Mesendoderm (in vitro differentiated cells): ENCODE measurements around the gene SLC39A3.

Source experiments
- DNase-seq: peaks from one replicate; pipeline ENCODE4 v3.0.0; 2013
- H2AK5ac ChIP-seq: 2 replicates; pipeline ENCODE4 v1.6.1; 2013; ENCODE audit warnings: low read length, inconsistent platforms
- H2BK120ac ChIP-seq: 2 replicates; pipeline ENCODE4 v1.6.1; 2013; ENCODE audit warnings: low read depth, mild to moderate bottlenecking, low read length, moderate library complexity, mixed read lengths
- H2BK15ac ChIP-seq: replicated peaks from 2 replicates; pipeline ENCODE4 v1.6.1; 2013; ENCODE audit warnings: low read depth, mild to moderate bottlenecking, moderate library complexity
- H2BK5ac ChIP-seq: 2 replicates; pipeline ENCODE4 v1.6.1; 2013; ENCODE audit warnings: low read length, inconsistent platforms
- H3K18ac ChIP-seq: 2 replicates; pipeline ENCODE4 v1.6.1; 2013; ENCODE audit warnings: mild to moderate bottlenecking, low read length, mixed read lengths
- H3K23ac ChIP-seq: one replicate; pipeline ENCODE4 v1.6.1; 2013; ENCODE audit warnings: low read length
- H3K27ac ChIP-seq: 2 replicates; pipeline ENCODE4 v1.5.1; 2013; ENCODE audit warnings: low read depth, mild to moderate bottlenecking, inconsistent platforms, low read length, moderate library complexity
- H3K27me3 ChIP-seq: 2 replicates; pipeline ENCODE4 v1.6.1; 2013; ENCODE audit warnings: low read length, control low read depth, mild to moderate bottlenecking, inconsistent platforms; ENCODE audit not compliant: insufficient read depth, poor library complexity
- H3K36me3 ChIP-seq: 2 replicates; pipeline ENCODE4 v1.6.1; 2013; ENCODE audit warnings: low read length, inconsistent platforms; ENCODE audit not compliant: control insufficient read depth, insufficient read depth
- H3K4ac ChIP-seq: one replicate; pipeline ENCODE4 v1.6.1; 2013; ENCODE audit warnings: low read depth, mild to moderate bottlenecking, low read length, moderate library complexity
- H3K4me1 ChIP-seq: 2 replicates; pipeline ENCODE4 v1.6.1; 2013; ENCODE audit warnings: low read depth, low read length, inconsistent platforms; ENCODE audit not compliant: control insufficient read depth
- H3K4me2 ChIP-seq: 2 replicates; pipeline ENCODE4 v1.6.1; 2013; ENCODE audit warnings: low read length
- H3K4me3 ChIP-seq: 2 replicates; pipeline ENCODE4 v1.5.1; 2013; ENCODE audit warnings: mild to moderate bottlenecking, low read length
- H3K56ac ChIP-seq: one replicate; pipeline ENCODE4 v1.6.1; 2013; ENCODE audit warnings: low read length
- H3K79me1 ChIP-seq: 2 replicates; pipeline ENCODE4 v1.6.1; 2013; ENCODE audit warnings: low read length, inconsistent platforms
- H3K79me2 ChIP-seq: 2 replicates; pipeline ENCODE4 v1.6.1; 2013; ENCODE audit warnings: mild to moderate bottlenecking, low read length; ENCODE audit not compliant: control insufficient read depth, insufficient read depth
- H3K9ac ChIP-seq: 2 replicates; pipeline ENCODE4 v1.6.1; 2013; ENCODE audit warnings: low read length, inconsistent platforms
- H4K5ac ChIP-seq: one replicate; pipeline ENCODE4 v1.6.1; 2013; ENCODE audit warnings: low read length
- H4K8ac ChIP-seq: one replicate; pipeline ENCODE4 v1.6.1; 2013; ENCODE audit warnings: low read depth, mild to moderate bottlenecking, control low read depth, low read length, moderate library complexity
- WGBS: extraction: QIAGEN DNeasy Blood & Tissue Kit; methylation state at CpG from one replicate; pipeline ENCODE4 v1.1.7; 2013; ENCODE audit warnings: low lambda C conversion rate, missing lambda C conversion rate; ENCODE audit not compliant: insufficient coverage; ENCODE audit errors: extremely low coverage; 5-methylcytosine and 5-hydroxymethylcytosine counted together

The SLC39A3 gene

DNA sequence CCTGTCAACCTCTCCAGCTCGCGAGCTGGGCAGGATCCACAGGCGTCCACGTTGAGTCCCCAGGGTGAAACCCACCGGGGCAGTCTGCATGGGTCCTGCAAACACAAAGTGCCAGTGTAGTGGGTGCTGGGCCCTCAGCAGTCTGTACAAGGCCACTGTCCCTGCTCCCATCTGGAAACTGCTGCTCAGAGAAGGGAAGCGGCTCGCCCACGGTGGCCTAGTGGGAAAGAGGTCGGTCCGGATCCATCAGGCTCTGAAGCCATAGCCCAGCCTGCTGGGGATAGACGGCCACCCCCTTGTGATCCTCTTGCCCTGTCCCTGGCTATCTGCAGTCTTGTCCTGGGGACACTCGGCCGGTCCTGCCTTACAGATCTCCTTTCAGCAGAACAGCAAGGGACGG is 16.1 kb downstream of the SLC39A3 start:
- Histone ChIP-seq H3K4me2 (no peak overlapping the region), H4K8ac (no peak overlapping the region), H3K18ac (no peak overlapping the region), H3K27me3 (peaks cover 2% of the 10 kb centered on the region), H3K36me3 (no peaks in the 10 kb centered on the region), H2BK120ac (no peak overlapping the region), H2AK5ac (no peak overlapping the region), H4K5ac (no peak overlapping the region), H2BK5ac (no peak overlapping the region), H3K27ac (no peak overlapping the region), H3K4me3 (no peak overlapping the region), H3K23ac (no peak overlapping the region), H3K79me2 (no peaks in the 10 kb centered on the region), H3K9ac (no peak overlapping the region), H3K79me1 (no peaks in the 10 kb centered on the region), H3K4me1 (no peaks in the 10 kb centered on the region), H3K4ac (no peak overlapping the region), H3K56ac (no peak overlapping the region), H2BK15ac (no peak overlapping the region)
- no peak for DNase-seq
- WGBS, result no CpG with 5 or more reads among the region's 14 CpGs

- Histone ChIP-seq H2BK5ac (no peak overlapping the region), H3K36me3 (no peaks in the 10 kb centered on the region), H2AK5ac (no peak overlapping the region), H2BK120ac (no peak overlapping the region), H3K4ac (no peak overlapping the region), H3K4me3 (no peak overlapping the region), H3K18ac (no peak overlapping the region), H4K8ac (no peak overlapping the region), H4K5ac (no peak overlapping the region), H3K79me2 (no peaks in the 10 kb centered on the region), H2BK15ac (no peak overlapping the region), H3K56ac (no peak overlapping the region), H3K27ac (no peak overlapping the region), H3K4me2 (no peak overlapping the region), H3K9ac (no peak overlapping the region), H3K4me1 (no peaks in the 10 kb centered on the region), H3K79me1 (no peaks in the 10 kb centered on the region), H3K23ac (no peak overlapping the region), H3K27me3 (peaks cover 2% of the 10 kb centered on the region)
- no peak for DNase-seq
- no CpG with 5 or more reads among the region's 13 CpGs for WGBS
Observed at GRCh38 chr19:2723345-2723715, 16.5 kb downstream of the SLC39A3 start.

GRCh38 chr19:2722541-2723344 is 17.1 kb downstream of the SLC39A3 start:
- no peak for DNase-seq
- WGBS, result no CpG with 5 or more reads among the region's 28 CpGs
- H2BK120ac ChIP-seq, result no peak overlapping the region
- no peaks in the 10 kb centered on the region for H3K79me1 ChIP-seq
- H3K4me2 ChIP-seq, result no peak overlapping the region
- no peak overlapping the region for H3K56ac ChIP-seq
- no peaks in the 10 kb centered on the region for H3K79me2 ChIP-seq
- H3K23ac ChIP-seq, result peak overlapping the region; percentile 45
- H4K5ac ChIP-seq, result no peak overlapping the region
- no peak overlapping the region for H2AK5ac ChIP-seq
- H4K8ac ChIP-seq, result no peak overlapping the region
- H3K36me3 ChIP-seq, result no peaks in the 10 kb centered on the region
- no peaks in the 10 kb centered on the region for H3K4me1 ChIP-seq
- no peak overlapping the region for H3K18ac ChIP-seq
- no peak overlapping the region for H3K9ac ChIP-seq
- H3K27ac ChIP-seq, result no peak overlapping the region
- no peak overlapping the region for H3K4ac ChIP-seq
- no peak overlapping the region for H3K4me3 ChIP-seq
- no peak overlapping the region for H2BK5ac ChIP-seq
- H3K27me3 ChIP-seq, result peaks cover 2% of the 10 kb centered on the region
- H2BK15ac ChIP-seq, result no peak overlapping the region

- H3K18ac ChIP-seq, result peak overlapping the region; percentile 10
- no peak overlapping the region for H3K27ac ChIP-seq
- peaks cover 2% of the 10 kb centered on the region for H3K27me3 ChIP-seq
- H3K79me2 ChIP-seq, result no peaks in the 10 kb centered on the region
- peak overlapping the region; percentile 8 for H3K4me2 ChIP-seq
- H3K79me1 ChIP-seq, result no peaks in the 10 kb centered on the region
- H3K23ac ChIP-seq, result peak overlapping the region; percentile 45
- peak overlapping the region; percentile 17 for H3K9ac ChIP-seq
- peak overlapping the region; percentile 49 for H3K56ac ChIP-seq
- no peak overlapping the region for H4K5ac ChIP-seq
- no peak for DNase-seq
- H4K8ac ChIP-seq, result no peak overlapping the region
- no peak overlapping the region for H2BK15ac ChIP-seq
- H3K4me1 ChIP-seq, result no peaks in the 10 kb centered on the region
- H2BK120ac ChIP-seq, result no peak overlapping the region
- H2BK5ac ChIP-seq, result no peak overlapping the region
- no peak overlapping the region for H2AK5ac ChIP-seq
- H3K4me3 ChIP-seq, result no peak overlapping the region
- no peaks in the 10 kb centered on the region for H3K36me3 ChIP-seq
- H3K4ac ChIP-seq, result no peak overlapping the region
- no CpG with 5 or more reads among the region's 39 CpGs for WGBS
Observed at GRCh38 chr19:2721570-2722540, 18.0 kb downstream of the SLC39A3 start.

GRCh38 chr19:2720777-2721569 is 18.8 kb downstream of the SLC39A3 start, which contains the start of gene DIRAS1:
Gene DIRAS1 (minus strand): TSS chr19:2721372. CDS start chr19:2717806, 3,566 bp downstream.
- Histone ChIP-seq H3K18ac (peak within 1 kb of the TSS; percentile 25), H2AK5ac (no peak within 1 kb of the TSS), H3K4ac (no peak within 1 kb of the TSS), H2BK5ac (no peak within 1 kb of the TSS), H3K79me1 (no peaks in the 10 kb centered on the region), H2BK120ac (no peak within 1 kb of the TSS), H3K27me3 (peaks cover 2% of the 10 kb centered on the region), H3K23ac (no peak within 1 kb of the TSS), H3K56ac (peak within 1 kb of the TSS; percentile 79), H4K8ac (no peak within 1 kb of the TSS), H3K9ac (peak within 1 kb of the TSS; percentile 54), H3K36me3 (no peaks in the 10 kb centered on the region), H4K5ac (no peak within 1 kb of the TSS), H3K4me2 (peak within 1 kb of the TSS; percentile 39), H2BK15ac (no peak within 1 kb of the TSS), H3K27ac (no peak within 1 kb of the TSS), H3K79me2 (no peaks in the 10 kb centered on the region), H3K4me1 (no peaks in the 10 kb centered on the region), H3K4me3 (peak within 1 kb of the TSS; percentile 26)
- WGBS, result no CpG with 5 or more reads among the region's 100 CpGs
- no peak for DNase-seq
